Body of pancreas (tissue), 4 donors: ENCODE results near the gene CENPS. TPM values are rescaled to one million over a fixed set of nuclear protein-coding genes. Genes with fewer than 3 reads are reported as not detected.

Experiments
- ATAC-seq: fragments of 150-250 bp; one replicate; pipeline ENCODE4 v1.9.1; 2016
- DNase-seq, 4 donors: peaks; one replicate each; pipeline ENCODE4 v3.0.0-alpha.2; 2019
- H3K27ac ChIP-seq, 4 donors: fragments of 200-600 bp; sonication (generic); 1 replicate in 3 of 4; 2 replicates in 1 of 4; pipeline versions ENCODE4 v1.5.1 to v1.6.1; 2016 to 2019; ENCODE audit warnings: mild to moderate bottlenecking in 1 of 4, mixed read lengths in 1 of 4, moderate library complexity in 1 of 4
- H3K27me3 ChIP-seq, 2 donors: fragments of 200-600 bp; sonication (generic); one replicate each; pipeline ENCODE4 v1.6.0; 2016; ENCODE audit warnings: mild to moderate bottlenecking in 1 of 2
- H3K36me3 ChIP-seq, 2 donors: fragments of 200-600 bp; sonication (generic); replicated peaks in 1 of 2; 2 replicates each; pipeline ENCODE4 v1.5.1; 2016; ENCODE audit warnings: low read depth in 2 of 2; ENCODE audit not compliant: insufficient read depth in 1 of 2
- H3K4me1 ChIP-seq: fragments of 200-600 bp; sonication (generic); one replicate; pipeline ENCODE4 v1.6.0; 2016
- H3K4me3 ChIP-seq, 2 donors: fragments of 200-600 bp; sonication (generic); 1 replicate in 1 of 2; 2 replicates in 1 of 2; pipeline ENCODE4 v1.5.1; 2016 to 2019
- H3K9me3 ChIP-seq, 3 donors: fragments of 200-600 bp; sonication (generic); 1 replicate in 2 of 3; 2 replicates in 1 of 3; pipeline ENCODE4 v1.5.1; 2016
- POLR2A ChIP-seq, 3 donors: fragments of 450-650 bp; IDR thresholded peaks; one replicate each; pipeline ENCODE4 v1.6.1; 2016; ENCODE audit warnings: antibody characterized with exemption in 3 of 3, mild to moderate bottlenecking in 2 of 3
- WGBS, 2 donors: methylation state at CpG; one replicate each; pipeline ENCODE4 v1.1.5; 2017; 5-methylcytosine and 5-hydroxymethylcytosine counted together
- intact Hi-C: fragments of 100-400 bp; cut with DNase I; formaldehyde crosslinking; loops from one replicate; pipeline ENCODE4 v1.15.1; 2023
- total RNA-seq, 2 donors: library from RNA; depleted of rRNA; stranded (reverse); fragments of >200 nt; gene quantifications; one replicate each; pipeline ENCODE4 v1.1.0, GENCODE V29; 2016
- TF ChIP-seq, protein P1 (sequence below), 7 experiments: fragments of 450-650 bp in 4 of 7; fragments of 200-600 bp in 3 of 7; sonication (generic) in 3 of 7; IDR thresholded peaks; one replicate each; pipeline ENCODE4 v1.5.1; 2016 to 2019; ENCODE audit warnings: antibody characterized with exemption in 7 of 7

The CENPS gene
- total RNA-seq, 2 donors from 2014 or later: 8.2 to 11.4 TPM

DNA sequence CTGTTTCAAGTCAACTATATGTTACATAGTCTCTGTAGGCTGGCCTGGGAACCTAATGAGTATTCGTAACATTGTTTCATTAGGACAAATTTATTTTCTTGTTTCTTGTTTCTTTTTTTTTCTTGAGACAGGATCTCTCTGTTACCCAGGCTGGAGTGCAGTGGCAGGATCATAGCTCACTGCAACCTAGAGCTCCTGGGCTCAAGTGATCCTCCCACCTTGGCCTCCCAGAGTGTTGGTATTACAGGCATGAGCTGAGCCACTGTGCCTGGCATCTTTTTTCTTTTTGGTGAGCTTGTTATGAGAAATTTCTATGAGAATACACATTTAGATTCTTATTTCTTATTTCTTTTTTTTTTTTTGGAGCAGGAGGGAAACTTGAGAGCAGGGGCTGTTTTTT lies 6.8 kb downstream of the CENPS start:
- no peak for ATAC-seq
- no peak for DNase-seq
- H3K36me3 ChIP-seq: no peaks in the 10 kb centered on the region
- no peak for TF ChIP-seq POLR2A (IDR thresholded peaks at IDR 0.05)
- TF ChIP-seq, protein P1, sequence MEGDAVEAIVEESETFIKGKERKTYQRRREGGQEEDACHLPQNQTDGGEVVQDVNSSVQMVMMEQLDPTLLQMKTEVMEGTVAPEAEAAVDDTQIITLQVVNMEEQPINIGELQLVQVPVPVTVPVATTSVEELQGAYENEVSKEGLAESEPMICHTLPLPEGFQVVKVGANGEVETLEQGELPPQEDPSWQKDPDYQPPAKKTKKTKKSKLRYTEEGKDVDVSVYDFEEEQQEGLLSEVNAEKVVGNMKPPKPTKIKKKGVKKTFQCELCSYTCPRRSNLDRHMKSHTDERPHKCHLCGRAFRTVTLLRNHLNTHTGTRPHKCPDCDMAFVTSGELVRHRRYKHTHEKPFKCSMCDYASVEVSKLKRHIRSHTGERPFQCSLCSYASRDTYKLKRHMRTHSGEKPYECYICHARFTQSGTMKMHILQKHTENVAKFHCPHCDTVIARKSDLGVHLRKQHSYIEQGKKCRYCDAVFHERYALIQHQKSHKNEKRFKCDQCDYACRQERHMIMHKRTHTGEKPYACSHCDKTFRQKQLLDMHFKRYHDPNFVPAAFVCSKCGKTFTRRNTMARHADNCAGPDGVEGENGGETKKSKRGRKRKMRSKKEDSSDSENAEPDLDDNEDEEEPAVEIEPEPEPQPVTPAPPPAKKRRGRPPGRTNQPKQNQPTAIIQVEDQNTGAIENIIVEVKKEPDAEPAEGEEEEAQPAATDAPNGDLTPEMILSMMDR (IDR thresholded peaks at IDR 0.05): no peak
- H3K4me1 ChIP-seq: peaks cover 8% of the 10 kb centered on the region
- no peaks in the 10 kb centered on the region for H3K9me3 ChIP-seq
- no peaks in the 10 kb centered on the region for H3K27me3 ChIP-seq
- 93 to 100% methylated on average over 1 of the region's 1 CpG for WGBS, 2 donors
- intact Hi-C loops: no loop called here
- no peak overlapping the region for H3K27ac ChIP-seq
- no peak overlapping the region for H3K4me3 ChIP-seq

DNA sequence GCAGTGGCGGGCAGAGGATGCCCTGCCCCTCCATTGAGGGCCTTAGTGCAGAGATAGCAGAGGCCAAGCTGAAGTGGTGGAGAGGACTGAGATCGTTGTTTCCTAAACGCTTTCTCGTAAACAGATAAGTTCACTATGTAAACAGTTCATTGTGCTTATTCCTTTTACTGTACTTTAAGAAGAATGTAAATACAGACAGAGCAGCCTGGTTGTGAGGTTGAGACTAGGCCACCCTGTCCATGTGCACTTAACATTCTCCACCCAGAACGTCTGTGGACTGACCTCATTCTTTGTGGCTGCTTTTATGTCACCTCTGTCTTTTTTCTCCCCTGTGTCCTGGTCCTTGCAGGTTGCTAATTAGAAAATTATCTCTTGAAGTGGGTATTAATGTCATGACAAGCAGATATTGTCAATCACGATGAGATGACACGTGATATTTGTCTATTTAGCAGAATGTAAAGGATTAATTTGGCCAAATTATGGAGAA lies 8.5 kb downstream of the CENPS start:
- ATAC-seq (no peak), DNase-seq (no peak)
- Histone ChIP-seq H3K9me3 (no peaks in the 10 kb centered on the region), H3K27ac (no peak overlapping the region), H3K36me3 (no peaks in the 10 kb centered on the region), H3K27me3 (no peaks in the 10 kb centered on the region), H3K4me1 (no peaks in the 10 kb centered on the region), H3K4me3 (no peak overlapping the region)
- TF ChIP-seq POLR2A (IDR thresholded peaks at IDR 0.05): no peak
- TF ChIP-seq, protein P1 (IDR thresholded peaks at IDR 0.05): no peak
- intact Hi-C loops: no loop called here
- WGBS, 2 donors: 50 to 57% methylated on average over 7 of the region's 7 CpGs

DNA sequence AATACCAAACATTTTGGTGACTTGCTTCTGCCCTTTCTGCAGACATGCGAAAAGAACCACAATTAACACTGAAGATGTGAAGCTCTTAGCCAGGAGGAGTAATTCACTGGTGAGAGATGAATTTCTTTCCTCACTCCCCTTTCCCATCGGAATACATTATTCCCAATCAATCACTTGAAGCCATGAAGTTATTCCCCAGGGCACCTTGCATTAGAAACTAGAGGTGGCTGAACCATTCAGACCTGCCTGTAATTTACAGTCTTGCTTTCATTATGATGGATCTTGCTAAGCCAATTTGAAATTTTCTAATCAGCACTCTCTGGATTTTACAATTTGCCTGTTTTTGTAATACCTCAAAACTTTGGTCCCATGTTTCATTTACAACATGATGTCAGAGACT lies 10.1 kb downstream of the CENPS start:
- no peaks in the 10 kb centered on the region for H3K4me1 ChIP-seq
- ATAC-seq (no peak), DNase-seq (no peak)
- 94 to 98% methylated on average over 2 of the region's 2 CpGs for WGBS, 2 donors
- no peaks in the 10 kb centered on the region for H3K9me3 ChIP-seq
- H3K4me3 ChIP-seq: no peak overlapping the region
- TF ChIP-seq, protein P1 (IDR thresholded peaks at IDR 0.05): no peak
- no peak for TF ChIP-seq POLR2A (IDR thresholded peaks at IDR 0.05)
- no peaks in the 10 kb centered on the region for H3K36me3 ChIP-seq
- intact Hi-C loops: no loop called here
- H3K27me3 ChIP-seq: no peaks in the 10 kb centered on the region
- no peak overlapping the region for H3K27ac ChIP-seq

DNA sequence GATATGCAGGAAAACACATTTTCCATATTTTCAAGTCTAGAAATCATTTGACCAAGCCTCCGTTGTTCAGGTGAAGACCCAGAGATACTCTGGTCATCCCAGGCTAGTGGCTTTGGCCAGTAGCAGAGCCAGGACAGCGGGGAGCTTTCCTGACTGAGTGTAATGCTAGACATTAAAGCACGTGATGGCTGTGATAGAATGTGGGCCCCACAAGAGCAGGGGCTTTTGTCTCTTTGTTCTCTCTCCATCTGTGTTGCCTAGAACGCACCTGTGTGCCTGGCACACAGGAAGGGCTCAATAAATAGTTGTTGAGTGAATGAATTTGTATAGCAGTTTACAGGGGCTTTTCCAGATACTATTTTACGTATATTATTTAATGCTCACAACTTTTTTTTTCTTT lies 10.6 kb downstream of the CENPS start:
- no peak for TF ChIP-seq POLR2A (IDR thresholded peaks at IDR 0.05)
- TF ChIP-seq, protein P1 (IDR thresholded peaks at IDR 0.05): no peak
- H3K9me3 ChIP-seq: no peaks in the 10 kb centered on the region
- no peak overlapping the region for H3K4me3 ChIP-seq
- no peaks in the 10 kb centered on the region for H3K36me3 ChIP-seq
- ATAC-seq: no peak
- DNase-seq: no peak
- WGBS, 2 donors: 84 to 94% methylated on average over 5 of the region's 5 CpGs
- H3K27me3 ChIP-seq: no peaks in the 10 kb centered on the region
- no peak overlapping the region for H3K27ac ChIP-seq
- intact Hi-C loops: no loop called here
- H3K4me1 ChIP-seq: no peaks in the 10 kb centered on the region

DNA sequence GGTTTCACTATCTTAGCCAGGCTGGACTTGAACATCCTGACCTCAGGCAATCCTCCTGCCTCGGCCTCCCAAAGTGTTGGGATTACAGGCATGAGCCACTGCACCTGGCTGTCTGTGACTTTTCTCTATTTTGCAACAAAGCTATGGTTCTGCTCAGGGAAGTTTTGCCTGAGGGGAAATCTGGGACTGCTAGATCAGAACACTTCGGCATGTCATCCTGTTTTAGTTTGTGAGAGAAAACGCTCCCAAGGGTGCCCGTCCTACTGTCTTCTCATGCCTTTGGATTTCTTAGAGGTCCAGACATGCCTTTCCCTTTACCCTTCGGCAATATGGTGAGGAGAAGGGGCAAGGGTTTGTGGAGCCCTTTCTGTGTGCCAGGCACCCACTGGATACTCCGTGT lies 14.0 kb downstream of the CENPS start:
- no peaks in the 10 kb centered on the region for H3K36me3 ChIP-seq
- ATAC-seq (no peak), DNase-seq (no peak)
- H3K4me1 ChIP-seq: no peaks in the 10 kb centered on the region
- H3K27ac ChIP-seq: no peak overlapping the region
- no peaks in the 10 kb centered on the region for H3K27me3 ChIP-seq
- TF ChIP-seq POLR2A (IDR thresholded peaks at IDR 0.05): no peak
- TF ChIP-seq, protein P1 (IDR thresholded peaks at IDR 0.05): no peak
- H3K9me3 ChIP-seq: no peaks in the 10 kb centered on the region
- H3K4me3 ChIP-seq: no peak overlapping the region
- 93 to 95% methylated on average over 5 to 6 of the region's 6 CpGs for WGBS, 2 donors
- intact Hi-C loops: no loop called here
